Endothelial cell of umbilical vein (primary cell): ENCODE data around the gene TXNDC2. TPM values are rescaled to one million over a fixed set of nuclear protein-coding genes. Genes with fewer than 3 reads are reported as not detected.

ENCODE experiments used
- BruUV-seq: library from RNA; stranded (reverse); fragments of 400-500 nt; replicated peaks from 2 replicates; lab custom pipeline; 2021; lab: Mats Ljungman, UMichigan
- CTCF ChIA-PET: fragments of 300-600, 350-600 bp; sonication (Branson Sonifier 250); formaldehyde crosslinking; loops from one replicate; lab custom pipeline; 2021; ENCODE audit warnings: antibody characterized with exemption, inconsistent platforms; lab: Charles Lee
- POLR2A ChIA-PET: fragments of 300-600, 350-600 bp; sonication (Branson Sonifier 250); formaldehyde crosslinking; loops from one replicate; lab custom pipeline; 2021; ENCODE audit warnings: antibody characterized with exemption, inconsistent platforms; lab: Charles Lee
- DNase-seq: peaks from one replicate; pipeline ENCODE4 v3.0.0-alpha.2; 2011; ENCODE audit warnings: low read depth, low spot score
- FAIRE-seq: peaks from 2 replicates; lab custom pipeline; 2011; peaks lifted over from hg19 to GRCh38; lab: Jason Lieb, UNC
- H2AFZ ChIP-seq: 2 replicates; pipeline ENCODE4 v1.6.0; 2012; ENCODE audit warnings: low read depth, low read length, control low read depth, inconsistent platforms
- H3K27ac ChIP-seq: 2 replicates; pipeline ENCODE4 v1.5.1; 2011; ENCODE audit warnings: low read depth, mild to moderate bottlenecking, control low read depth, low read length, moderate library complexity; ENCODE audit not compliant: insufficient read depth
- H3K27me3 ChIP-seq, 2 experiments: 2 replicates each; pipeline versions ENCODE4 v1.6.0 to v1.6.1; 2011; ENCODE audit warnings: low read length in 2 of 2, mixed read lengths in 1 of 2; ENCODE audit not compliant: control insufficient read depth in 2 of 2, insufficient read depth in 2 of 2
- H3K36me3 ChIP-seq, 2 experiments: 2 replicates in 1 of 2; 3 replicates in 1 of 2; pipeline ENCODE4 v1.5.1; 2011; ENCODE audit warnings: low read length in 2 of 2, mild to moderate bottlenecking in 1 of 2, moderate library complexity in 1 of 2; ENCODE audit not compliant: control insufficient read depth in 2 of 2, insufficient read depth in 2 of 2; ENCODE audit errors: extremely low read depth in 1 of 2
- H3K4me1 ChIP-seq: 3 replicates; pipeline ENCODE4 v1.5.1; 2011; ENCODE audit warnings: mild to moderate bottlenecking, low read length; ENCODE audit not compliant: control insufficient read depth, insufficient read depth; ENCODE audit errors: extremely low read depth
- H3K4me2 ChIP-seq: 2 replicates; pipeline ENCODE4 v1.6.1; 2011; ENCODE audit warnings: low read length, control low read depth, mixed read lengths; ENCODE audit not compliant: insufficient read depth
- H3K4me3 ChIP-seq, 3 experiments: fragments of 200-600 bp in 1 of 3; sonication (generic), shearing (Covaris generic) in 1 of 3; replicated peaks in 1 of 3; 2 replicates each; pipeline ENCODE4 v1.5.1; 2011 to 2016; ENCODE audit warnings: control low read depth in 3 of 3, low read length in 3 of 3, mild to moderate bottlenecking in 2 of 3, inconsistent platforms in 1 of 3, low read depth in 1 of 3, moderate library complexity in 1 of 3; ENCODE audit not compliant: insufficient read depth in 1 of 3
- H3K79me2 ChIP-seq: 2 replicates; pipeline ENCODE4 v1.6.0; 2012; ENCODE audit warnings: low read length, inconsistent platforms; ENCODE audit not compliant: control insufficient read depth, insufficient read depth
- H3K9ac ChIP-seq: replicated peaks from 2 replicates; pipeline ENCODE3; 2011; ENCODE audit warnings: low read length, control low read depth; ENCODE audit not compliant: insufficient read depth; ENCODE audit errors: extremely low read depth
- H3K9me1 ChIP-seq: replicated peaks from 3 replicates; pipeline ENCODE4 v1.6.0; 2011; ENCODE audit warnings: mild to moderate bottlenecking, low read length; ENCODE audit not compliant: control insufficient read depth, insufficient read depth; ENCODE audit errors: extremely low read depth
- H3K9me3 ChIP-seq: replicated peaks from 2 replicates; pipeline ENCODE4 v1.5.1; 2012; ENCODE audit warnings: low read length, inconsistent platforms; ENCODE audit not compliant: control insufficient read depth, insufficient read depth
- H4K20me1 ChIP-seq: replicated peaks from 2 replicates; pipeline ENCODE3; 2011; ENCODE audit warnings: mild to moderate bottlenecking, low read length; ENCODE audit not compliant: control insufficient read depth, insufficient read depth; ENCODE audit errors: extremely low read depth
- EZH2 ChIP-seq: IDR thresholded peaks from 2 replicates; pipeline ENCODE4 v1.6.1; 2012; ENCODE audit warnings: borderline replicate concordance, low read depth, mild to moderate bottlenecking, moderate library complexity, low read length, inconsistent platforms; ENCODE audit not compliant: severe bottlenecking
- FOS ChIP-seq: IDR thresholded peaks from 2 replicates; pipeline ENCODE4 v1.6.1; 2011; ENCODE audit warnings: mild to moderate bottlenecking, low read length, moderate library complexity, borderline replicate concordance; ENCODE audit not compliant: insufficient read depth
- GATA2 ChIP-seq: IDR thresholded peaks from 2 replicates; pipeline ENCODE4 v1.7.0; 2011; ENCODE audit warnings: low read depth, mild to moderate bottlenecking, moderate library complexity, mixed read lengths, low read length; ENCODE audit not compliant: insufficient read length, insufficient read depth
- JUN ChIP-seq: IDR thresholded peaks from 2 replicates; pipeline ENCODE4 v1.6.1; 2011; ENCODE audit warnings: borderline replicate concordance, low read depth; ENCODE audit not compliant: insufficient read length, insufficient read depth
- MYC ChIP-seq: IDR thresholded peaks from one replicate; pipeline ENCODE4 v1.6.1; 2011; ENCODE audit warnings: mild to moderate bottlenecking, low read depth, low read length
- POLR2A ChIP-seq: IDR thresholded peaks from 2 replicates; pipeline ENCODE4 v1.6.1; 2012; ENCODE audit warnings: low read depth, mild to moderate bottlenecking, control low read depth, low read length
- dilution Hi-C: fragments of 300-500 bp; cut with MboI; formaldehyde crosslinking; loops from one replicate; pipeline ENCODE4 v1.15.0; 2019; ENCODE audit warnings: low sequenced_read_pairs; ENCODE audit not compliant: extremely low pct_ligation_motif_present
- intact Hi-C: fragments of 100-400 bp; cut with micrococcal nuclease; formaldehyde crosslinking; loops from one replicate; pipeline ENCODE4 v1.10.0; 2022
- polyA plus RNA-seq, 4 experiments: library from polyadenylated mRNA; depleted of rRNA in 3 of 4; stranded (reverse) in 3 of 4; unstranded in 1 of 4; fragments of >200 nt; gene quantifications; 2 replicates each; pipeline versions ENCODE4 v1.2.1 to v1.2.3, GENCODE V29; 2011 to 2012; ENCODE audit warnings: missing spikeins in 1 of 4
- total RNA-seq: library from RNA; stranded (reverse); gene quantifications from 2 replicates; pipeline ENCODE4 v1.2.3, GENCODE V29; 2021
- TF ChIP-seq, protein P1 (sequence below): IDR thresholded peaks from 2 replicates; pipeline ENCODE4 v1.6.1; 2011; ENCODE audit not compliant: insufficient read depth, insufficient read length
- TF ChIP-seq, protein P2 (sequence below), 2 donors: IDR thresholded peaks; 1 replicate in 1 of 2; 2 replicates in 1 of 2; pipeline ENCODE4 v1.5.1; 2011; ENCODE audit warnings: low read length in 2 of 2, mild to moderate bottlenecking in 2 of 2, moderate library complexity in 2 of 2, control low read depth in 1 of 2, inconsistent platforms in 1 of 2, low read depth in 1 of 2; ENCODE audit not compliant: insufficient read depth in 1 of 2; ENCODE audit errors: extremely low read depth in 1 of 2

The TXNDC2 gene
- total and polyA plus RNA-seq, 2 donors (not counting 3 experiments of a cell fraction or from before 2014, with no cell fraction given): 0.12 TPM; not detected in 1

DNA sequence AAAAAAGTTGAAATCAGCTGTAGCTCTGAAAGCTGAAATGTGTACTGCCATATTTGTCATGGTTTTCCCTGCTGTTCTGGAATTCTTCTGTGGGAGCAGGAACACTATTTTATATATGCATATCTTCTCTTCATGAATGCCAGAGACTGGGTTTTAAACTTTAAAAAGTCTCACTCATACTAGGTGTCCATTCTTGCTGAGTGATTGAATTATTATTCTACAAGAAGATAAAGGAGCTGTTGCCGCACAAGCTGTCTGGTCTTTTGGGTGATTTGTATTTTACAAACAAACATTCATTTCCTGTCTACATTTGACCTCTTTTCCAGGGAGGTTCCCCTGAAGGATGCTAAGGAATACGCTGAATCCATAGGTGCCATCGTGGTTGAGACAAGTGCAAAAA is 40.5 kb upstream of the TXNDC2 start:
- H3K4me2 ChIP-seq: no peak overlapping the region

More for the DNA sequence above, 40.5 kb upstream of the TXNDC2 start:
- Histone ChIP-seq H3K36me3 (no peaks in the 10 kb centered on the region), H2AFZ (no peak overlapping the region), H3K9me1 (no peaks in the 10 kb centered on the region), H3K9ac (no peak overlapping the region), H3K9me3 (no peaks in the 10 kb centered on the region), H3K27ac (no peak overlapping the region), H3K27me3 (no peaks in the 10 kb centered on the region), H4K20me1 (no peaks in the 10 kb centered on the region), H3K79me2 (no peaks in the 10 kb centered on the region), H3K4me3 (no peak overlapping the region), H3K4me1 (peaks cover 11% of the 10 kb centered on the region)
- intact Hi-C loops (no loop called here), dilution Hi-C loops (no loop called here)
- TF ChIP-seq, protein P1, sequence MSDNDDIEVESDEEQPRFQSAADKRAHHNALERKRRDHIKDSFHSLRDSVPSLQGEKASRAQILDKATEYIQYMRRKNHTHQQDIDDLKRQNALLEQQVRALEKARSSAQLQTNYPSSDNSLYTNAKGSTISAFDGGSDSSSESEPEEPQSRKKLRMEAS: no peak
- no peak for TF ChIP-seq POLR2A
- TF ChIP-seq, protein P2, sequence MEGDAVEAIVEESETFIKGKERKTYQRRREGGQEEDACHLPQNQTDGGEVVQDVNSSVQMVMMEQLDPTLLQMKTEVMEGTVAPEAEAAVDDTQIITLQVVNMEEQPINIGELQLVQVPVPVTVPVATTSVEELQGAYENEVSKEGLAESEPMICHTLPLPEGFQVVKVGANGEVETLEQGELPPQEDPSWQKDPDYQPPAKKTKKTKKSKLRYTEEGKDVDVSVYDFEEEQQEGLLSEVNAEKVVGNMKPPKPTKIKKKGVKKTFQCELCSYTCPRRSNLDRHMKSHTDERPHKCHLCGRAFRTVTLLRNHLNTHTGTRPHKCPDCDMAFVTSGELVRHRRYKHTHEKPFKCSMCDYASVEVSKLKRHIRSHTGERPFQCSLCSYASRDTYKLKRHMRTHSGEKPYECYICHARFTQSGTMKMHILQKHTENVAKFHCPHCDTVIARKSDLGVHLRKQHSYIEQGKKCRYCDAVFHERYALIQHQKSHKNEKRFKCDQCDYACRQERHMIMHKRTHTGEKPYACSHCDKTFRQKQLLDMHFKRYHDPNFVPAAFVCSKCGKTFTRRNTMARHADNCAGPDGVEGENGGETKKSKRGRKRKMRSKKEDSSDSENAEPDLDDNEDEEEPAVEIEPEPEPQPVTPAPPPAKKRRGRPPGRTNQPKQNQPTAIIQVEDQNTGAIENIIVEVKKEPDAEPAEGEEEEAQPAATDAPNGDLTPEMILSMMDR (IDR thresholded peaks at IDR 0.05; ENCODE audit: extremely low read depth in 1 of 2, insufficient read depth in 1 of 2, low read depth in 1 of 2, low read length in 2 of 2): no peak
- no peak for TF ChIP-seq EZH2
- TF ChIP-seq FOS: no peak
- no peak for TF ChIP-seq JUN
- no peak for TF ChIP-seq GATA2
- TF ChIP-seq MYC: no peak
- no TSS peak for BruUV-seq
- ChIA-PET POLR2A (no interaction called here), CTCF (interaction anchor here (1.8 kb wide), 1 partner anchor 9 kb away, joined by 10 read pairs; no protein-coding TSS in a partner anchor)
- no peak for DNase-seq
- FAIRE-seq: no peak
